ENCODE results near the gene NUB1.

Gene NUB1

GRCh38 chr7:151408839-151409666 is 67.4 kb downstream of the NUB1 start:
- DNase-seq, result peak; percentile 20

GRCh38 chr7:151409667-151410404 is 68.2 kb downstream of the NUB1 start, which contains the start of gene WDR86:
WDR86 (minus strand) TSS chr7:151410038; CDS start chr7:151409589, 449 bp downstream.
- DNase-seq, result no peak

GRCh38 chr7:151410405-151411390 is 69.1 kb downstream of the NUB1 start:
- no peak for DNase-seq

GRCh38 chr7:151411551-151411950 is 69.9 kb downstream of the NUB1 start:
- DNase-seq, result peak; percentile 16

GRCh38 chr7:151412318-151412717 is 70.7 kb downstream of the NUB1 start:
- DNase-seq, result no peak

GRCh38 chr7:151413241-151413640 is 71.6 kb downstream of the NUB1 start:
- DNase-seq, result no peak

GRCh38 chr7:151415375-151416105 is 73.9 kb downstream of the NUB1 start:
- peak; percentile 85 for DNase-seq

GRCh38 chr7:151416112-151416940 is 74.7 kb downstream of the NUB1 start:
- no peak for DNase-seq

GRCh38 chr7:151416941-151417315 is 75.3 kb downstream of the NUB1 start:
- no peak for DNase-seq

- DNase-seq, result no peak
These were observed 78.5 kb downstream of the NUB1 start for GRCh38 chr7:151420144-151420543.

GRCh38 chr7:151422212-151422611 is 80.6 kb downstream of the NUB1 start:
- DNase-seq, result no peak

GRCh38 chr7:151423226-151423625 is 81.6 kb downstream of the NUB1 start:
- no peak for DNase-seq

- DNase-seq, result no peak
These were observed 82.3 kb downstream of the NUB1 start for GRCh38 chr7:151423936-151424335.

GRCh38 chr7:151424799-151425198 is 83.2 kb downstream of the NUB1 start:
- no peak for DNase-seq

- no peak for DNase-seq
These were observed 84.2 kb downstream of the NUB1 start for GRCh38 chr7:151425670-151426440.

- peak; percentile 33 for DNase-seq
These were observed 84.9 kb downstream of the NUB1 start for GRCh38 chr7:151426441-151426903.

- DNase-seq, result no peak
These were observed 85.5 kb downstream of the NUB1 start for GRCh38 chr7:151426904-151427704.

- peak; percentile 60 for DNase-seq
These were observed 86.2 kb downstream of the NUB1 start for GRCh38 chr7:151427705-151428377.

Data from NCI-H2029 treated with DMSO at 0.1 percent for 48 hours (cell line).